C4-2B (cell line): ENCODE data around the gene HBE1.

ENCODE experiments used
- CTCF ChIP-seq: fragments of 450-650 bp; conservative IDR thresholded peaks from 2 replicates; pipeline ENCODE4 v1.5.1; 2017; ENCODE audit warnings: mild to moderate bottlenecking
- ZFX ChIP-seq: fragments of 450-650 bp; IDR thresholded peaks from 2 replicates; pipeline ENCODE4 v1.6.1; 2017

- TF ChIP-seq CTCF (no peak), ZFX (no peak)
Observed at GRCh38 chr11:5243816-5244180, 25.9 kb downstream of the HBE1 start.
